ENCODE data around the gene SQSTM1. TPM values are rescaled to one million over a fixed set of nuclear protein-coding genes. Genes with fewer than 3 reads are reported as not detected.

SQSTM1 gene
- polyA plus RNA-seq, 2 of the 4 experiments (the other 2 are of a cell fraction): 362 to 625 TPM

GRCh38 chr5:179815491-179816249 lies 5.0 kb upstream of the SQSTM1 start:
- Histone ChIP-seq H3K4me3 (no peak overlapping the region), H3K4me2 (no peak overlapping the region), H3K4me1 (peaks cover 30% of the 10 kb centered on the region), H3K9me3 (no peaks in the 10 kb centered on the region), H3K27ac (no peak overlapping the region)
- TF ChIP-seq FOSL2 (IDR thresholded peaks at IDR 0.05) (no peak), FOSL2 (CRISPR knock-in tag; IDR thresholded peaks at IDR 0.05) (no peak), CBX2 (IDR thresholded peaks at IDR 0.05; ENCODE audit: borderline replicate concordance, low read depth) (no peak), RAD21 (conservative IDR thresholded peaks at IDR 0.05 in 1 of 2, IDR thresholded peaks at IDR 0.05 in 1 of 2) (no peak), HOXB13 (CRISPR knock-in tag; IDR thresholded peaks at IDR 0.05; ENCODE audit: low read depth) (no peak), ESRRA (IDR thresholded peaks at IDR 0.05; ENCODE audit: borderline replicate concordance, low read length) (no peak), ELK1 (IDR thresholded peaks at IDR 0.05; ENCODE audit: low read depth, low read length) (no peak), KDM5A (IDR thresholded peaks at IDR 0.05) (no peak)
- 97% methylated on average over 21 of the region's 21 CpGs for WGBS (ENCODE audit: missing lambda C conversion rate)
- ChIA-PET CTCF (interaction anchor here (1.4 to 2.9 kb wide), 5 partner anchors 14 to 193 kb away, joined by 3 to 13 read pairs (median 6); partner anchors contain the start of gene HNRNPH1), POLR2A (no interaction called here)
- no peak for FAIRE-seq
- no peak for ATAC-seq
- no peak for DNase-seq (ENCODE audit: low read depth in 1 of 2, low spot score in 1 of 2)

GRCh38 chr5:179816401-179816795 lies 4.3 kb upstream of the SQSTM1 start:
- ATAC-seq: no peak

GRCh38 chr5:179816796-179817469 lies 3.8 kb upstream of the SQSTM1 start:
- DNase-seq (ENCODE audit: low read depth in 1 of 2, low spot score in 1 of 2) (no peak), ATAC-seq (no peak), FAIRE-seq (no peak)
- TF ChIP-seq MAFK (IDR thresholded peaks at IDR 0.05; ENCODE audit: partially characterized antibody) (no peak), PBX3 (IDR thresholded peaks at IDR 0.05) (no peak), GATA3 (IDR thresholded peaks at IDR 0.05; ENCODE audit: borderline replicate concordance) (no peak), POLR2A (IDR thresholded peaks at IDR 0.05; ENCODE audit: low read length) (no peak), HOXB13 (CRISPR knock-in tag; IDR thresholded peaks at IDR 0.05; ENCODE audit: low read depth) (no peak), SMC3 (IDR thresholded peaks at IDR 0.05) (no peak), MAZ (IDR thresholded peaks at IDR 0.05; ENCODE audit: borderline replicate concordance, low read depth, low read length) (no peak), HDAC2 (IDR thresholded peaks at IDR 0.05) (no peak), JUN (IDR thresholded peaks at IDR 0.05) (no peak), MYC (IDR thresholded peaks at IDR 0.05; ENCODE audit: borderline replicate concordance, low read length) (no peak), RCOR1 (IDR thresholded peaks at IDR 0.05; ENCODE audit: low read depth, low read length) (no peak), CHD4 (IDR thresholded peaks at IDR 0.05; ENCODE audit: borderline replicate concordance) (no peak), HMGXB4 (CRISPR knock-in tag; IDR thresholded peaks at IDR 0.05; ENCODE audit: borderline replicate concordance) (no peak), TFCP2L1 (CRISPR knock-in tag; IDR thresholded peaks at IDR 0.05) (no peak), RARB (CRISPR knock-in tag; IDR thresholded peaks at IDR 0.05) (no peak), CBX2 (IDR thresholded peaks at IDR 0.05; ENCODE audit: borderline replicate concordance, low read depth) (no peak), ZSCAN20 (CRISPR knock-in tag; IDR thresholded peaks at IDR 0.05) (no peak), NR3C1 (IDR thresholded peaks at IDR 0.05) (no peak)
- Histone ChIP-seq H3K9me3 (no peaks in the 10 kb centered on the region), H3K4me3 (no peak overlapping the region), H3K27ac (peak overlapping the region in 1 of 2 experiments; percentile 98; a peak in 4 of 6 replicates), H3K4me1 (peaks cover 30% of the 10 kb centered on the region), H3K4me2 (no peak overlapping the region)
- WGBS (ENCODE audit: missing lambda C conversion rate): 95% methylated on average over 26 of the region's 72 CpGs
- ChIA-PET POLR2A (no interaction called here), CTCF (interaction anchor here (1.4 to 3.6 kb wide), 4 partner anchors 15 to 54 kb away, joined by 3 to 12 read pairs (median 6); no protein-coding TSS in a partner anchor)

More at GRCh38 chr5:179816401-179816795, 4.3 kb upstream of the SQSTM1 start:
- WGBS (ENCODE audit: missing lambda C conversion rate): 95% methylated on average over 17 of the region's 23 CpGs
- no peak overlapping the region for H3K4me2 ChIP-seq
- ChIA-PET POLR2A (no interaction called here), CTCF (interaction anchor here (1.4 to 3.6 kb wide), 4 partner anchors 15 to 54 kb away, joined by 3 to 12 read pairs (median 6); no protein-coding TSS in a partner anchor)
- H3K27ac ChIP-seq: no peak overlapping the region
- H3K4me3 ChIP-seq: no peak overlapping the region
- FAIRE-seq (no peak), DNase-seq (ENCODE audit: low read depth in 1 of 2, low spot score in 1 of 2) (no peak)
- H3K9me3 ChIP-seq: no peaks in the 10 kb centered on the region
- peaks cover 30% of the 10 kb centered on the region for H3K4me1 ChIP-seq
- TF ChIP-seq FOSB (CRISPR knock-in tag; IDR thresholded peaks at IDR 0.05): no peak
- no peak for TF ChIP-seq TP53 (CRISPR knock-in tag; IDR thresholded peaks at IDR 0.05)
- no peak for TF ChIP-seq KDM5A (IDR thresholded peaks at IDR 0.05)
- TF ChIP-seq HES2 (IDR thresholded peaks at IDR 0.05): no peak
- TF ChIP-seq E2F6 (IDR thresholded peaks at IDR 0.05; ENCODE audit: borderline replicate concordance, low read depth): no peak
